Measurements from ENCODE around the gene HACL1. TPM values are rescaled to one million over a fixed set of nuclear protein-coding genes. Genes with fewer than 3 reads are reported as not detected.
A peak's percentile ranks its signal among the peaks of the same experiment; 100 is the strongest.

Gene HACL1
- total RNA-seq, 1 donor from 2014 or later = 15.2 TPM

GRCh38 chr3:15513116-15513515 is 88.3 kb downstream of the HACL1 start:
- Histone ChIP-seq H3K27ac (no peak overlapping the region), H3K36me3 (no peaks in the 10 kb centered on the region), H3K27me3 (no peaks in the 10 kb centered on the region), H3K4me3 (no peak overlapping the region), H3K4me1 (peaks cover 8% of the 10 kb centered on the region), H3K9me3 (no peaks in the 10 kb centered on the region)
- intact Hi-C loops (cut with DNase I) = no loop called here
- TF ChIP-seq CTCF (IDR thresholded peaks at IDR 0.05) = no peak
- ATAC-seq = no peak
- no peak for DNase-seq

GRCh38 chr3:15512166-15512565 is 89.2 kb downstream of the HACL1 start:
- Histone ChIP-seq H3K27ac (no peak overlapping the region), H3K4me3 (no peak overlapping the region), H3K4me1 (peaks cover 8% of the 10 kb centered on the region), H3K36me3 (no peaks in the 10 kb centered on the region), H3K9me3 (no peaks in the 10 kb centered on the region), H3K27me3 (no peaks in the 10 kb centered on the region)
- TF ChIP-seq CTCF (IDR thresholded peaks at IDR 0.05) = no peak
- DNase-seq (peak; percentile 79), ATAC-seq (peak; percentile 90)
- intact Hi-C loops (cut with DNase I) = no loop called here

- intact Hi-C loops (cut with DNase I) = no loop called here
- H3K4me3 ChIP-seq = no peak overlapping the region
- no peaks in the 10 kb centered on the region for H3K9me3 ChIP-seq
- TF ChIP-seq CTCF (IDR thresholded peaks at IDR 0.05) = no peak
- no peak for ATAC-seq
- no peaks in the 10 kb centered on the region for H3K36me3 ChIP-seq
- no peak for DNase-seq
- H3K27ac ChIP-seq = no peak overlapping the region
- peaks cover 8% of the 10 kb centered on the region for H3K4me1 ChIP-seq
- no peaks in the 10 kb centered on the region for H3K27me3 ChIP-seq
These were observed 90.2 kb downstream of the HACL1 start for GRCh38 chr3:15511156-15511555.

Other genes with a start within 250 kb of the HACL1 start
- gene METTL6, start 174.0 kb downstream of the HACL1 start, total RNA-seq = 14.4 TPM
- 24.6 TPM for gene EAF1, start 174.0 kb downstream of the HACL1 start, total RNA-seq
- gene COLQ, start 79.9 kb downstream of the HACL1 start, total RNA-seq = 1.1 TPM
- 24.6 TPM for gene BTD, start 176 bp upstream of the HACL1 start, total RNA-seq
- 50.3 TPM for gene ANKRD28, start 196.4 kb upstream of the HACL1 start, total RNA-seq